HG03558 (cell line): ENCODE measurements around the gene SLC10A7.
A peak's percentile ranks its signal among the peaks of the same experiment; 100 is the strongest.

Experiments used
- ATAC-seq: cut with Tn5 transposase; IDR thresholded peaks from one replicate; pipeline ENCODE4 v1.9.1; 2021; ENCODE audit warnings: moderate number of reproducible peaks; ENCODE audit not compliant: unreplicated experiment; ENCODE audit errors: extremely low read depth

SLC10A7 gene

GRCh38 chr4:146521541-146522097, at the start of gene SLC10A7:
TSS of gene SLC10A7 (minus strand) at chr4:146521940. CDS start at chr4:146521717, 223 bp downstream.
- ATAC-seq, result peak; percentile 40

GRCh38 chr4:146567396-146567795, 45.7 kb upstream of the SLC10A7 start:
- ATAC-seq, result no peak

GRCh38 chr4:146564492-146564891, 42.8 kb upstream of the SLC10A7 start:
- ATAC-seq, result no peak

GRCh38 chr4:146550161-146550560, 28.4 kb upstream of the SLC10A7 start:
- ATAC-seq, result no peak

- ATAC-seq, result no peak
Observed at GRCh38 chr4:146548443-146548842, 26.7 kb upstream of the SLC10A7 start.

- ATAC-seq, result no peak
Observed at GRCh38 chr4:146545102-146545501, 23.4 kb upstream of the SLC10A7 start.

- no peak for ATAC-seq
Observed at GRCh38 chr4:146534178-146534577, 12.4 kb upstream of the SLC10A7 start.

GRCh38 chr4:146525754-146526153, 4.0 kb upstream of the SLC10A7 start:
- ATAC-seq, result no peak

GRCh38 chr4:146524663-146525062, 2.9 kb upstream of the SLC10A7 start:
- no peak for ATAC-seq

GRCh38 chr4:146522869-146523205, 1.1 kb upstream of the SLC10A7 start:
- ATAC-seq, result no peak

- ATAC-seq, result peak; percentile 47
Observed at GRCh38 chr4:146522098-146522868, 543 bp upstream of the SLC10A7 start.

- ATAC-seq, result peak; percentile 34
Observed at GRCh38 chr4:146520896-146521540, 722 bp downstream of the SLC10A7 start.

GRCh38 chr4:146514651-146515357, 6.9 kb downstream of the SLC10A7 start:
- no peak for ATAC-seq

- no peak for ATAC-seq
Observed at GRCh38 chr4:146513548-146513947, 8.2 kb downstream of the SLC10A7 start.

- no peak for ATAC-seq
Observed at GRCh38 chr4:146511381-146511780, 10.4 kb downstream of the SLC10A7 start.

GRCh38 chr4:146510942-146511341, 10.8 kb downstream of the SLC10A7 start:
- no peak for ATAC-seq

- ATAC-seq, result no peak
Observed at GRCh38 chr4:146508229-146508939, 13.4 kb downstream of the SLC10A7 start.

GRCh38 chr4:146507632-146508031, 14.1 kb downstream of the SLC10A7 start:
- no peak for ATAC-seq

GRCh38 chr4:146506272-146506671, 15.5 kb downstream of the SLC10A7 start:
- no peak for ATAC-seq

GRCh38 chr4:146500216-146500615, 21.5 kb downstream of the SLC10A7 start:
- ATAC-seq, result no peak
